B cell (primary cell): ENCODE results near the gene NDOR1. TPM values are rescaled to one million over a fixed set of nuclear protein-coding genes. Genes with fewer than 3 reads are reported as not detected.

Experiments
- ATAC-seq: fragments of 200-7000 bp; cut with Tn5 transposase; one replicate; pipeline ENCODE4 v1.10.0; 2021; ENCODE audit warnings: low read depth, mild to moderate bottlenecking, moderate number of reproducible peaks, moderate library complexity
- CTCF ChIA-PET: fragments of 350-600 bp; sonication (Branson Sonifier 250); formaldehyde crosslinking; loops from one replicate; lab custom pipeline; 2021; ENCODE audit warnings: antibody characterized with exemption, inconsistent platforms; lab: Charles Lee
- POLR2A ChIA-PET: fragments of 350-600 bp; sonication (Branson Sonifier 250); formaldehyde crosslinking; loops from one replicate; lab custom pipeline; 2021; ENCODE audit warnings: antibody characterized with exemption; lab: Charles Lee
- DNase-seq: peaks from one replicate; pipeline ENCODE4 v3.0.0; 2013
- H2AFZ ChIP-seq: 2 replicates; pipeline ENCODE4 v1.6.1; 2012; ENCODE audit warnings: mild to moderate bottlenecking, low read depth, low read length; ENCODE audit not compliant: insufficient read depth, poor library complexity, severe bottlenecking
- H3K27ac ChIP-seq, 2 donors: 1 replicate in 1 of 2; 2 replicates in 1 of 2; pipeline ENCODE4 v1.5.1; 2012 to 2013; ENCODE audit warnings: low read length in 2 of 2, mild to moderate bottlenecking in 2 of 2, moderate library complexity in 1 of 2
- H3K27me3 ChIP-seq, 4 experiments: fragments of 200-600 bp in 1 of 4; sonication (generic) in 1 of 4; replicated peaks in 1 of 4; 1 replicate in 2 of 4; 2 replicates in 2 of 4; pipeline versions ENCODE4 v1.6.1 to v1.7.0; 2013 to 2016; ENCODE audit warnings: low read length in 3 of 4, mild to moderate bottlenecking in 2 of 4, mixed read lengths in 1 of 4, moderate library complexity in 1 of 4; ENCODE audit not compliant: insufficient read depth in 4 of 4, control insufficient read depth in 3 of 4; ENCODE audit errors: control extremely low read depth in 1 of 4
- H3K36me3 ChIP-seq, 2 experiments: replicated peaks in 1 of 2; 1 replicate in 1 of 2; 2 replicates in 1 of 2; pipeline versions ENCODE4 v1.6.1 to v1.7.1; 2013; ENCODE audit warnings: low read length in 1 of 2; ENCODE audit not compliant: insufficient read depth in 2 of 2, control insufficient read depth in 1 of 2; ENCODE audit errors: control extremely low read depth in 1 of 2, extremely low read depth in 1 of 2
- H3K4me1 ChIP-seq, 2 donors: fragments of 200-600 bp in 1 of 2; sonication (generic) in 1 of 2; 1 replicate in 1 of 2; 2 replicates in 1 of 2; pipeline versions ENCODE4 v1.5.1 to v1.6.1; 2013 to 2017; ENCODE audit warnings: low read length in 2 of 2; ENCODE audit not compliant: control insufficient read depth in 2 of 2, insufficient read depth in 2 of 2
- H3K4me2 ChIP-seq: replicated peaks from 2 replicates; pipeline ENCODE3; 2012; ENCODE audit warnings: mild to moderate bottlenecking, low read depth, low read length; ENCODE audit not compliant: poor library complexity, severe bottlenecking
- H3K4me3 ChIP-seq, 5 experiments: fragments of 200-600 bp in 1 of 5; sonication (generic) in 1 of 5; 1 replicate in 3 of 5; 2 replicates in 2 of 5; pipeline versions ENCODE4 v1.5.1 to v1.7.0; 2011 to 2016; ENCODE audit warnings: low read length in 4 of 5, mild to moderate bottlenecking in 4 of 5, low read depth in 2 of 5, control low read depth in 1 of 5, moderate library complexity in 1 of 5; ENCODE audit not compliant: insufficient read depth in 1 of 5; ENCODE audit errors: control extremely low read depth in 1 of 5, extremely low read depth in 1 of 5
- H3K79me2 ChIP-seq: fragments of 200-600 bp; sonication (generic); one replicate; pipeline ENCODE4 v1.6.0; 2016; ENCODE audit warnings: low read length; ENCODE audit not compliant: control insufficient read depth, insufficient read depth
- H3K9ac ChIP-seq: fragments of 200-600 bp; sonication (generic); 2 replicates; pipeline ENCODE4 v1.6.1; 2017; ENCODE audit warnings: mild to moderate bottlenecking, low read length, moderate library complexity
- H3K9me3 ChIP-seq, 3 donors: one replicate each; pipeline versions ENCODE4 v1.6.1 to v1.7.1; 2013; ENCODE audit warnings: low read length in 2 of 3; ENCODE audit not compliant: control insufficient read depth in 2 of 3, insufficient read depth in 1 of 3; ENCODE audit errors: control extremely low read depth in 1 of 3
- H4K20me1 ChIP-seq: 2 replicates; pipeline ENCODE4 v1.6.0; 2012; ENCODE audit warnings: mild to moderate bottlenecking, low read length; ENCODE audit not compliant: insufficient read depth, control insufficient read depth, poor library complexity, severe bottlenecking
- H3K27ac Mint-ChIP-seq: one replicate; pipeline ENCODE4 v1.8.0; 2021; ENCODE audit warnings: mixed read lengths
- H3K27me3 Mint-ChIP-seq: one replicate; pipeline ENCODE4 v1.8.0; 2021; ENCODE audit warnings: mixed read lengths
- H3K4me1 Mint-ChIP-seq: one replicate; pipeline ENCODE4 v1.8.0; 2021; ENCODE audit warnings: mixed read lengths
- H3K4me3 Mint-ChIP-seq: one replicate; pipeline ENCODE4 v1.8.0; 2021; ENCODE audit warnings: mixed read lengths
- H3K9me3 Mint-ChIP-seq: one replicate; pipeline ENCODE4 v1.8.0; 2022; ENCODE audit warnings: mixed read lengths; ENCODE audit not compliant: insufficient read depth
- CTCF ChIP-seq: fragments of 200-600 bp; IDR thresholded peaks from one replicate; pipeline ENCODE4 v1.8.0; 2022; ENCODE audit warnings: antibody characterized with exemption, mild to moderate bottlenecking
- EZH2 ChIP-seq: IDR thresholded peaks from 2 replicates; pipeline ENCODE4 v1.6.1; 2012; ENCODE audit warnings: borderline replicate concordance, low read depth, mild to moderate bottlenecking, moderate library complexity, low read length; ENCODE audit not compliant: insufficient read depth, poor library complexity, severe bottlenecking
- WGBS: methylation state at CpG from one replicate; pipeline ENCODE4 v1.1.5; 2013; ENCODE audit warnings: missing lambda C conversion rate; ENCODE audit not compliant: insufficient coverage; 5-methylcytosine and 5-hydroxymethylcytosine counted together
- intact Hi-C: fragments of 100-400 bp; cut with micrococcal nuclease; formaldehyde crosslinking; loops from one replicate; pipeline ENCODE4 v1.10.0; 2022
- polyA plus RNA-seq: library from polyadenylated mRNA; depleted of rRNA; stranded (reverse); fragments of >200 nt; gene quantifications from 2 replicates; pipeline ENCODE4 v1.2.3, GENCODE V29; 2012
- total RNA-seq, 2 donors: library from RNA; stranded (reverse); fragments of 120-200 nt in 1 of 2; gene quantifications; 1 replicate in 1 of 2; 2 replicates in 1 of 2; pipeline versions ENCODE4 v1.2.3 to v1.2.4, GENCODE V29; 2013 to 2022

The NDOR1 gene
- total and polyA plus RNA-seq, 2 donors (not counting 1 experiment from before 2014, with no cell fraction given): 36.4 to 40.9 TPM

- no peaks in the 10 kb centered on the region for H3K27me3 ChIP-seq
- H3K4me2 ChIP-seq: no peak overlapping the region
- no peak overlapping the region for H2AFZ ChIP-seq
- ATAC-seq (no peak), DNase-seq (no peak)
- peaks cover 26 to 34% of the 10 kb centered on the region in 2 donors for H3K4me1 ChIP-seq
- H3K27me3 Mint-ChIP-seq: no peaks in the 10 kb centered on the region
- H3K27ac ChIP-seq: no peak overlapping the region
- POLR2A ChIA-PET: no interaction called here
- H3K4me1 Mint-ChIP-seq: peaks cover 30% of the 10 kb centered on the region
- 98% methylated on average over 47 of the region's 48 CpGs for WGBS
- no peaks in the 10 kb centered on the region for H3K9me3 Mint-ChIP-seq
- H3K4me3 Mint-ChIP-seq: no peak overlapping the region
- H3K9me3 ChIP-seq: peaks cover 0 to 3% (median 0%) of the 10 kb centered on the region in 3 donors
- H3K9ac ChIP-seq: no peak overlapping the region
- intact Hi-C loops: loop anchor here (5.0 kb wide), 1 partner anchor 58 kb away; no protein-coding TSS in a partner anchor
- H3K36me3 ChIP-seq: peaks cover 0 to 61% of the 10 kb centered on the region in 2 experiments
- H4K20me1 ChIP-seq: peaks cover 58% of the 10 kb centered on the region
- H3K4me3 ChIP-seq: no peak overlapping the region
- no peak overlapping the region for H3K27ac Mint-ChIP-seq
- no peak for TF ChIP-seq EZH2
- CTCF ChIA-PET: no interaction called here
- peaks cover 49% of the 10 kb centered on the region for H3K79me2 ChIP-seq
Observed at GRCh38 chr9:137184881-137185660, 20.4 kb upstream of the NDOR1 start.

- POLR2A ChIA-PET: no interaction called here
- peaks cover 0 to 59% of the 10 kb centered on the region in 2 experiments for H3K36me3 ChIP-seq
Observed at GRCh38 chr9:137185921-137186320, 19.6 kb upstream of the NDOR1 start.

More at GRCh38 chr9:137185921-137186320, 19.6 kb upstream of the NDOR1 start:
- Histone ChIP-seq H2AFZ (no peak overlapping the region), H3K9ac (no peak overlapping the region), H3K4me1 (peaks cover 26 to 40% of the 10 kb centered on the region in 2 donors), H3K27me3 (no peaks in the 10 kb centered on the region), H4K20me1 (peaks cover 62% of the 10 kb centered on the region), H3K4me2 (peak overlapping the region; percentile 22), H3K4me3 (no peak overlapping the region), H3K27ac (no peak overlapping the region), H3K79me2 (peaks cover 57% of the 10 kb centered on the region), H3K9me3 (peaks cover 0 to 3% (median 0%) of the 10 kb centered on the region in 3 donors)
- ATAC-seq (no peak), DNase-seq (no peak)
- Mint-ChIP-seq H3K9me3 (no peaks in the 10 kb centered on the region), H3K27ac (no peak overlapping the region), H3K27me3 (no peaks in the 10 kb centered on the region), H3K4me3 (peak overlapping the region; percentile 96), H3K4me1 (peaks cover 35% of the 10 kb centered on the region)
- 96% methylated on average over 19 of the region's 19 CpGs for WGBS
- TF ChIP-seq CTCF (no peak), EZH2 (no peak)
- CTCF ChIA-PET: no interaction called here
- intact Hi-C loops: loop anchor here (5.0 kb wide), 1 partner anchor 59 kb away; no protein-coding TSS in a partner anchor
